OCI-LY3 (cell line): ENCODE data around the gene CALM3.

Source experiments
- H2AFZ ChIP-seq: fragments of 200-600, 300-600 bp; shearing (Covaris generic); 2 replicates; pipeline ENCODE4 v1.6.0; 2014; ENCODE audit warnings: antibody characterized with exemption, low read depth, low read length
- H3K27ac ChIP-seq: fragments of 200-600, 300-600 bp; sonication (generic); 2 replicates; pipeline ENCODE4 v1.5.1; 2014; ENCODE audit warnings: mild to moderate bottlenecking, low read length, moderate library complexity, mixed read lengths
- H3K27me3 ChIP-seq: fragments of 200-600, 300-600 bp; sonication (generic); 2 replicates; pipeline ENCODE4 v1.6.1; 2014; ENCODE audit warnings: low read depth, low read length, mixed read lengths
- H3K36me3 ChIP-seq: fragments of 200-600, 300-600 bp; sonication (generic); replicated peaks from 2 replicates; pipeline ENCODE3; 2014; ENCODE audit warnings: low read depth, low read length, mixed read lengths
- H3K4me1 ChIP-seq: fragments of 300-600, 200-600 bp; sonication (generic); 2 replicates; pipeline ENCODE4 v1.6.1; 2014; ENCODE audit warnings: low read length, mixed read lengths
- H3K4me2 ChIP-seq: fragments of 200-600, 300-600 bp; sonication (generic); 2 replicates; pipeline ENCODE4 v1.6.1; 2014; ENCODE audit warnings: low read length, mixed read lengths
- H3K4me3 ChIP-seq: fragments of 300-600, 200-600 bp; sonication (generic); 2 replicates; pipeline ENCODE4 v1.5.1; 2014; ENCODE audit warnings: antibody characterized with exemption, mild to moderate bottlenecking, low read length, moderate library complexity
- H3K79me2 ChIP-seq: fragments of 300-600, 200-600 bp; shearing (Covaris generic); 2 replicates; pipeline ENCODE4 v1.6.1; 2014; ENCODE audit warnings: mild to moderate bottlenecking, low read length, mixed read lengths
- H3K9ac ChIP-seq: fragments of 300-600, 200-600 bp; shearing (Covaris generic); 2 replicates; pipeline ENCODE4 v1.6.0; 2014; ENCODE audit warnings: mild to moderate bottlenecking, low read length, moderate library complexity
- H3K9me3 ChIP-seq: fragments of 200-600, 300-600 bp; shearing (Covaris generic); 2 replicates; pipeline ENCODE4 v1.6.1; 2014; ENCODE audit warnings: low read length, mixed read lengths; ENCODE audit not compliant: insufficient read depth
- H4K20me1 ChIP-seq: fragments of 200-600, 300-600 bp; sonication (generic); 2 replicates; pipeline ENCODE4 v1.6.1; 2016; ENCODE audit warnings: low read length, mixed read lengths; ENCODE audit not compliant: insufficient read depth
- EZH2phosphoT487 ChIP-seq: fragments of 200-600 bp; shearing (Covaris generic); IDR thresholded peaks from 2 replicates; pipeline ENCODE4 v1.6.1; 2018; ENCODE audit warnings: antibody characterized with exemption, mixed run types, low read depth
- TF ChIP-seq, protein P1 (sequence below): fragments of 200-600, 300-600 bp; sonication (generic); IDR thresholded peaks from 2 replicates; pipeline ENCODE4 v1.5.1; 2014; ENCODE audit warnings: antibody characterized with exemption, low read length, low read depth

The CALM3 gene

GRCh38 chr19:46603195-46603637 lies 2.1 kb downstream of the CALM3 start:
- H3K79me2 ChIP-seq = peaks cover 51% of the 10 kb centered on the region
- H3K4me3 ChIP-seq = peak overlapping the region; percentile 99; the same call in 1 of the 2 replicates
- no peaks in the 10 kb centered on the region; the same call in 1 of the 2 replicates for H3K27me3 ChIP-seq
- peaks cover 12% of the 10 kb centered on the region for H3K9me3 ChIP-seq
- H3K36me3 ChIP-seq = peaks cover 46% of the 10 kb centered on the region
- peak overlapping the region; percentile 93 for H3K4me2 ChIP-seq
- H2AFZ ChIP-seq = no peak overlapping the region
- H3K4me1 ChIP-seq = peaks cover 19% of the 10 kb centered on the region
- TF ChIP-seq, protein P1, sequence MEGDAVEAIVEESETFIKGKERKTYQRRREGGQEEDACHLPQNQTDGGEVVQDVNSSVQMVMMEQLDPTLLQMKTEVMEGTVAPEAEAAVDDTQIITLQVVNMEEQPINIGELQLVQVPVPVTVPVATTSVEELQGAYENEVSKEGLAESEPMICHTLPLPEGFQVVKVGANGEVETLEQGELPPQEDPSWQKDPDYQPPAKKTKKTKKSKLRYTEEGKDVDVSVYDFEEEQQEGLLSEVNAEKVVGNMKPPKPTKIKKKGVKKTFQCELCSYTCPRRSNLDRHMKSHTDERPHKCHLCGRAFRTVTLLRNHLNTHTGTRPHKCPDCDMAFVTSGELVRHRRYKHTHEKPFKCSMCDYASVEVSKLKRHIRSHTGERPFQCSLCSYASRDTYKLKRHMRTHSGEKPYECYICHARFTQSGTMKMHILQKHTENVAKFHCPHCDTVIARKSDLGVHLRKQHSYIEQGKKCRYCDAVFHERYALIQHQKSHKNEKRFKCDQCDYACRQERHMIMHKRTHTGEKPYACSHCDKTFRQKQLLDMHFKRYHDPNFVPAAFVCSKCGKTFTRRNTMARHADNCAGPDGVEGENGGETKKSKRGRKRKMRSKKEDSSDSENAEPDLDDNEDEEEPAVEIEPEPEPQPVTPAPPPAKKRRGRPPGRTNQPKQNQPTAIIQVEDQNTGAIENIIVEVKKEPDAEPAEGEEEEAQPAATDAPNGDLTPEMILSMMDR = no peak
- TF ChIP-seq EZH2phosphoT487 = no peak
- H4K20me1 ChIP-seq = peaks cover 44% of the 10 kb centered on the region
- no peak overlapping the region for H3K27ac ChIP-seq
- no peak overlapping the region for H3K9ac ChIP-seq

DNA sequence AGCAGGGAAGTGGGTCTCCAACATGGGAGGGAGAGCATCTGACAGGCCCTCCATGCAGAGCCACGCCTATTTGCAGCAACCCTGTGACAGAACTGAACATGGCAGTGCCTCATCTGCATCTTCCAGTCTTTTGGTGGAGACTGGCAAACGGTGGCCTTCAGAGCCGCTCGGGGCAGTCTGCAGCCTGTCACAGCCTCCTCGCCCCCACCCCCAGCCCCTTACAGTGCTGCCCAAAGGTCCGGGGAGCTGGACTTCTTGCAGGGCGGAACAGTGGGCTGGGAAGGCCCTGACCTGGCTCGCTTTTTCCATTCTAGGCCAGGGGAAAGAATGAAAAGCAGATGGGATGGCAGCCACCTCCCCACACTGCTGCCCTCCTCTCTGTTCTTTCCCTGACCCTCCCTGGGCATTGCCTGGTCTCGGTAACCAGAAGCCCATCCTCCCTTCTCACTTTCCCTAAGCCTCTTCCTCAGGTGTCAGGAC lies 2.7 kb downstream of the CALM3 start:
- no peak for TF ChIP-seq EZH2phosphoT487
- TF ChIP-seq, protein P1 = no peak
- Histone ChIP-seq H3K4me2 (no peak overlapping the region), H3K27me3 (no peaks in the 10 kb centered on the region; the same call in 1 of the 2 replicates), H2AFZ (no peak overlapping the region), H3K4me3 (no peak overlapping the region), H3K27ac (no peak overlapping the region), H4K20me1 (peaks cover 44% of the 10 kb centered on the region), H3K36me3 (peaks cover 48% of the 10 kb centered on the region), H3K79me2 (peaks cover 51% of the 10 kb centered on the region), H3K9me3 (peaks cover 6% of the 10 kb centered on the region), H3K9ac (no peak overlapping the region), H3K4me1 (peaks cover 19% of the 10 kb centered on the region)

GRCh38 chr19:46604781-46605355 lies 3.7 kb downstream of the CALM3 start:
- Histone ChIP-seq H3K4me2 (no peak overlapping the region), H2AFZ (no peak overlapping the region), H3K27ac (no peak overlapping the region), H3K9me3 (no peaks in the 10 kb centered on the region), H3K79me2 (peaks cover 51% of the 10 kb centered on the region), H4K20me1 (peaks cover 44% of the 10 kb centered on the region), H3K36me3 (peaks cover 55% of the 10 kb centered on the region), H3K4me3 (no peak overlapping the region), H3K9ac (no peak overlapping the region), H3K27me3 (no peaks in the 10 kb centered on the region), H3K4me1 (peaks cover 18% of the 10 kb centered on the region)
- TF ChIP-seq EZH2phosphoT487 = no peak
- TF ChIP-seq, protein P1 = no peak

DNA sequence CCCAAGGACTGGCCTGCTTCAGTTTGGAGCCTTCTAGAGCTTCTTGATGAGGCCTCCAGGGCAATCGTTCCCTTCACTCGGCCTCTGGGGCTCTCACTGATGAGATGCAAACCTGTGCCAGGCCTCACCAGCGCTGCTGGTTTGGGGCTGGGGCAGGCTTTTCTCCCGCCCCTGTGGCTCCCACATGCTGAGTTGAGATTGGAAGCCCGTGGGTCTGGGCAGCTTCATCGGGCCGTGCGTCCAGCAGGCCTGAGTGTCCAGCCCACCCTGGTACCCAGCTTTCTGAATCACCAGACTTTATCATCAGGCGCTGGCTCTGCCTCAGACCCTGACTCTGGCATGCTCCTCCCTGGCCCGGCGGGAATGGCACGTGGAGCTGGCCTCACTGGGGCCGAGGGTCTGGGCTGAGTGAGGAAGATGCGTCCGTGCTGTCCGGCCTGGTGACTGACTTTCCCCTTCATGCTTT lies 4.3 kb downstream of the CALM3 start:
- H4K20me1 ChIP-seq = peaks cover 44% of the 10 kb centered on the region
- H2AFZ ChIP-seq = no peak overlapping the region
- H3K4me1 ChIP-seq = peaks cover 13% of the 10 kb centered on the region
- H3K4me2 ChIP-seq = no peak overlapping the region
- peaks cover 51% of the 10 kb centered on the region for H3K79me2 ChIP-seq
- H3K9ac ChIP-seq = no peak overlapping the region
- no peak for TF ChIP-seq EZH2phosphoT487
- TF ChIP-seq, protein P1 = no peak
- H3K27ac ChIP-seq = no peak overlapping the region
- no peaks in the 10 kb centered on the region for H3K27me3 ChIP-seq
- H3K36me3 ChIP-seq = peaks cover 58% of the 10 kb centered on the region
- no peak overlapping the region for H3K4me3 ChIP-seq
- H3K9me3 ChIP-seq = no peaks in the 10 kb centered on the region
